Measurements from ENCODE around the gene CCDC30. TPM values are rescaled to one million over a fixed set of nuclear protein-coding genes. Genes with fewer than 3 reads are reported as not detected.

CCDC30 gene
- total and polyA plus RNA-seq, 9 of the 15 experiments (the other 6 are each of a cell fraction or from before 2014, with no cell fraction given) = 0.05 to 0.91 (median 0.24) TPM

DNA sequence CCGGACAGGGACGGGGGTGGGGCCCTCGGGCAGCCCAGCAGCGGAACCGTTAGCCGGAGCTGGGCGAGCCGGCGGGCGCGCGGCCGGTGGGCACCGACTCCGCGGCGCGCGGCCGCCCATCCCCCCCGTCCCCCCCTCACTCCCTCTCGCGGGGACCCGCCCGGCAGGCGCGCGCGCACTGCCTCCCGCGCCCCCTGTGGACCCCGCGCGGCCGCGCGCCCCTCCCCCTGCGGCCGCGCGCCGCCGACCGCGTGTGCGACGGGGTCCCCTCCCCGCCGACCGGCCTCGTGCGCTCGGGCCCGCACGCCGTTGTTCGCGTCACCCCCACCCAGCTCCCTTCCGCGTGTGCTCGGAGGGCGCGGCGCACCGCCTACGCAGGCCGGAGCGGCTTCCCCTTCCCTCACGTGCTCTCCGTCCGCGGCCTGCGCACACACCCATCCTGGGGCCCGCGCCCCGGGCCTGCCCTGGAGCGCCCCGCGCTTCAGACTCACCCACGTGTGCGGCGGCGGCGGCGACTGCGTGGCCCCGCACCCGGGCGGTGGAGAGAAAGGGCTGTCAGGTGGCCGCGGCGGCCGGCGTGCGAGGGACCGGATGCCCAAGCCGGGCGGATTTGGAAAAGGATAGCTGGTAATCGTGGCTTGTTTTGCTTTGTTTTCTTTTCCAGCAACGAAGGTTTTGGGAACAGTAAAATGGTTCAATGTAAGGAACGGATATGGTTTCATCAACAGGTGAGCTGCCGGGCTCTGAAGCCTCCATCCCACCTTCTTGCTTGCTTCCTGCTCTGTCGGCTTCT is 219.8 kb downstream of the CCDC30 start (continued):
- TF ChIP-seq, protein P1, sequence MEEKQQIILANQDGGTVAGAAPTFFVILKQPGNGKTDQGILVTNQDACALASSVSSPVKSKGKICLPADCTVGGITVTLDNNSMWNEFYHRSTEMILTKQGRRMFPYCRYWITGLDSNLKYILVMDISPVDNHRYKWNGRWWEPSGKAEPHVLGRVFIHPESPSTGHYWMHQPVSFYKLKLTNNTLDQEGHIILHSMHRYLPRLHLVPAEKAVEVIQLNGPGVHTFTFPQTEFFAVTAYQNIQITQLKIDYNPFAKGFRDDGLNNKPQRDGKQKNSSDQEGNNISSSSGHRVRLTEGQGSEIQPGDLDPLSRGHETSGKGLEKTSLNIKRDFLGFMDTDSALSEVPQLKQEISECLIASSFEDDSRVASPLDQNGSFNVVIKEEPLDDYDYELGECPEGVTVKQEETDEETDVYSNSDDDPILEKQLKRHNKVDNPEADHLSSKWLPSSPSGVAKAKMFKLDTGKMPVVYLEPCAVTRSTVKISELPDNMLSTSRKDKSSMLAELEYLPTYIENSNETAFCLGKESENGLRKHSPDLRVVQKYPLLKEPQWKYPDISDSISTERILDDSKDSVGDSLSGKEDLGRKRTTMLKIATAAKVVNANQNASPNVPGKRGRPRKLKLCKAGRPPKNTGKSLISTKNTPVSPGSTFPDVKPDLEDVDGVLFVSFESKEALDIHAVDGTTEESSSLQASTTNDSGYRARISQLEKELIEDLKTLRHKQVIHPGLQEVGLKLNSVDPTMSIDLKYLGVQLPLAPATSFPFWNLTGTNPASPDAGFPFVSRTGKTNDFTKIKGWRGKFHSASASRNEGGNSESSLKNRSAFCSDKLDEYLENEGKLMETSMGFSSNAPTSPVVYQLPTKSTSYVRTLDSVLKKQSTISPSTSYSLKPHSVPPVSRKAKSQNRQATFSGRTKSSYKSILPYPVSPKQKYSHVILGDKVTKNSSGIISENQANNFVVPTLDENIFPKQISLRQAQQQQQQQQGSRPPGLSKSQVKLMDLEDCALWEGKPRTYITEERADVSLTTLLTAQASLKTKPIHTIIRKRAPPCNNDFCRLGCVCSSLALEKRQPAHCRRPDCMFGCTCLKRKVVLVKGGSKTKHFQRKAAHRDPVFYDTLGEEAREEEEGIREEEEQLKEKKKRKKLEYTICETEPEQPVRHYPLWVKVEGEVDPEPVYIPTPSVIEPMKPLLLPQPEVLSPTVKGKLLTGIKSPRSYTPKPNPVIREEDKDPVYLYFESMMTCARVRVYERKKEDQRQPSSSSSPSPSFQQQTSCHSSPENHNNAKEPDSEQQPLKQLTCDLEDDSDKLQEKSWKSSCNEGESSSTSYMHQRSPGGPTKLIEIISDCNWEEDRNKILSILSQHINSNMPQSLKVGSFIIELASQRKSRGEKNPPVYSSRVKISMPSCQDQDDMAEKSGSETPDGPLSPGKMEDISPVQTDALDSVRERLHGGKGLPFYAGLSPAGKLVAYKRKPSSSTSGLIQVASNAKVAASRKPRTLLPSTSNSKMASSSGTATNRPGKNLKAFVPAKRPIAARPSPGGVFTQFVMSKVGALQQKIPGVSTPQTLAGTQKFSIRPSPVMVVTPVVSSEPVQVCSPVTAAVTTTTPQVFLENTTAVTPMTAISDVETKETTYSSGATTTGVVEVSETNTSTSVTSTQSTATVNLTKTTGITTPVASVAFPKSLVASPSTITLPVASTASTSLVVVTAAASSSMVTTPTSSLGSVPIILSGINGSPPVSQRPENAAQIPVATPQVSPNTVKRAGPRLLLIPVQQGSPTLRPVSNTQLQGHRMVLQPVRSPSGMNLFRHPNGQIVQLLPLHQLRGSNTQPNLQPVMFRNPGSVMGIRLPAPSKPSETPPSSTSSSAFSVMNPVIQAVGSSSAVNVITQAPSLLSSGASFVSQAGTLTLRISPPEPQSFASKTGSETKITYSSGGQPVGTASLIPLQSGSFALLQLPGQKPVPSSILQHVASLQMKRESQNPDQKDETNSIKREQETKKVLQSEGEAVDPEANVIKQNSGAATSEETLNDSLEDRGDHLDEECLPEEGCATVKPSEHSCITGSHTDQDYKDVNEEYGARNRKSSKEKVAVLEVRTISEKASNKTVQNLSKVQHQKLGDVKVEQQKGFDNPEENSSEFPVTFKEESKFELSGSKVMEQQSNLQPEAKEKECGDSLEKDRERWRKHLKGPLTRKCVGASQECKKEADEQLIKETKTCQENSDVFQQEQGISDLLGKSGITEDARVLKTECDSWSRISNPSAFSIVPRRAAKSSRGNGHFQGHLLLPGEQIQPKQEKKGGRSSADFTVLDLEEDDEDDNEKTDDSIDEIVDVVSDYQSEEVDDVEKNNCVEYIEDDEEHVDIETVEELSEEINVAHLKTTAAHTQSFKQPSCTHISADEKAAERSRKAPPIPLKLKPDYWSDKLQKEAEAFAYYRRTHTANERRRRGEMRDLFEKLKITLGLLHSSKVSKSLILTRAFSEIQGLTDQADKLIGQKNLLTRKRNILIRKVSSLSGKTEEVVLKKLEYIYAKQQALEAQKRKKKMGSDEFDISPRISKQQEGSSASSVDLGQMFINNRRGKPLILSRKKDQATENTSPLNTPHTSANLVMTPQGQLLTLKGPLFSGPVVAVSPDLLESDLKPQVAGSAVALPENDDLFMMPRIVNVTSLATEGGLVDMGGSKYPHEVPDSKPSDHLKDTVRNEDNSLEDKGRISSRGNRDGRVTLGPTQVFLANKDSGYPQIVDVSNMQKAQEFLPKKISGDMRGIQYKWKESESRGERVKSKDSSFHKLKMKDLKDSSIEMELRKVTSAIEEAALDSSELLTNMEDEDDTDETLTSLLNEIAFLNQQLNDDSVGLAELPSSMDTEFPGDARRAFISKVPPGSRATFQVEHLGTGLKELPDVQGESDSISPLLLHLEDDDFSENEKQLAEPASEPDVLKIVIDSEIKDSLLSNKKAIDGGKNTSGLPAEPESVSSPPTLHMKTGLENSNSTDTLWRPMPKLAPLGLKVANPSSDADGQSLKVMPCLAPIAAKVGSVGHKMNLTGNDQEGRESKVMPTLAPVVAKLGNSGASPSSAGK (IDR thresholded peaks at IDR 0.05) = peak; percentile 35
- TF ChIP-seq ZNF23 (CRISPR knock-in tag; IDR thresholded peaks at IDR 0.05) (no peak), NFIC (IDR thresholded peaks at IDR 0.05) (0 out of 2 replicates have a peak, but pooled peaks have one; percentile 4), RBM14 (IDR thresholded peaks at IDR 0.05; ENCODE audit: borderline replicate concordance, insufficient read depth, low read depth, low read length) (peak; percentile 96; the same call in 1 of the 2 replicates), CSDE1 (IDR thresholded peaks at IDR 0.05) (no peak)
- TF ChIP-seq, protein P2, sequence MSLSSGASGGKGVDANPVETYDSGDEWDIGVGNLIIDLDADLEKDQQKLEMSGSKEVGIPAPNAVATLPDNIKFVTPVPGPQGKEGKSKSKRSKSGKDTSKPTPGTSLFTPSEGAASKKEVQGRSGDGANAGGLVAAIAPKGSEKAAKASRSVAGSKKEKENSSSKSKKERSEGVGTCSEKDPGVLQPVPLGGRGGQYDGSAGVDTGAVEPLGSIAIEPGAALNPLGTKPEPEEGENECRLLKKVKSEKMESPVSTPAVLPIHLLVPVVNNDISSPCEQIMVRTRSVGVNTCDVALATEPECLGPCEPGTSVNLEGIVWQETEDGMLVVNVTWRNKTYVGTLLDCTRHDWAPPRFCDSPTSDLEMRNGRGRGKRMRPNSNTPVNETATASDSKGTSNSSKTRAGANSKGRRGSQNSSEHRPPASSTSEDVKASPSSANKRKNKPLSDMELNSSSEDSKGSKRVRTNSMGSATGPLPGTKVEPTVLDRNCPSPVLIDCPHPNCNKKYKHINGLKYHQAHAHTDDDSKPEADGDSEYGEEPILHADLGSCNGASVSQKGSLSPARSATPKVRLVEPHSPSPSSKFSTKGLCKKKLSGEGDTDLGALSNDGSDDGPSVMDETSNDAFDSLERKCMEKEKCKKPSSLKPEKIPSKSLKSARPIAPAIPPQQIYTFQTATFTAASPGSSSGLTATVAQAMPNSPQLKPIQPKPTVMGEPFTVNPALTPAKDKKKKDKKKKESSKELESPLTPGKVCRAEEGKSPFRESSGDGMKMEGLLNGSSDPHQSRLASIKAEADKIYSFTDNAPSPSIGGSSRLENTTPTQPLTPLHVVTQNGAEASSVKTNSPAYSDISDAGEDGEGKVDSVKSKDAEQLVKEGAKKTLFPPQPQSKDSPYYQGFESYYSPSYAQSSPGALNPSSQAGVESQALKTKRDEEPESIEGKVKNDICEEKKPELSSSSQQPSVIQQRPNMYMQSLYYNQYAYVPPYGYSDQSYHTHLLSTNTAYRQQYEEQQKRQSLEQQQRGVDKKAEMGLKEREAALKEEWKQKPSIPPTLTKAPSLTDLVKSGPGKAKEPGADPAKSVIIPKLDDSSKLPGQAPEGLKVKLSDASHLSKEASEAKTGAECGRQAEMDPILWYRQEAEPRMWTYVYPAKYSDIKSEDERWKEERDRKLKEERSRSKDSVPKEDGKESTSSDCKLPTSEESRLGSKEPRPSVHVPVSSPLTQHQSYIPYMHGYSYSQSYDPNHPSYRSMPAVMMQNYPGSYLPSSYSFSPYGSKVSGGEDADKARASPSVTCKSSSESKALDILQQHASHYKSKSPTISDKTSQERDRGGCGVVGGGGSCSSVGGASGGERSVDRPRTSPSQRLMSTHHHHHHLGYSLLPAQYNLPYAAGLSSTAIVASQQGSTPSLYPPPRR (CRISPR knock-in tag; IDR thresholded peaks at IDR 0.05; ENCODE audit: borderline replicate concordance) = no peak
- TF ChIP-seq, protein P3, sequence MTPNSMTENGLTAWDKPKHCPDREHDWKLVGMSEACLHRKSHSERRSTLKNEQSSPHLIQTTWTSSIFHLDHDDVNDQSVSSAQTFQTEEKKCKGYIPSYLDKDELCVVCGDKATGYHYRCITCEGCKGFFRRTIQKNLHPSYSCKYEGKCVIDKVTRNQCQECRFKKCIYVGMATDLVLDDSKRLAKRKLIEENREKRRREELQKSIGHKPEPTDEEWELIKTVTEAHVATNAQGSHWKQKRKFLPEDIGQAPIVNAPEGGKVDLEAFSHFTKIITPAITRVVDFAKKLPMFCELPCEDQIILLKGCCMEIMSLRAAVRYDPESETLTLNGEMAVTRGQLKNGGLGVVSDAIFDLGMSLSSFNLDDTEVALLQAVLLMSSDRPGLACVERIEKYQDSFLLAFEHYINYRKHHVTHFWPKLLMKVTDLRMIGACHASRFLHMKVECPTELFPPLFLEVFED (CRISPR knock-in tag; conservative IDR thresholded peaks at IDR 0.05) = no peak
